ENCODE results near the gene OR2J2.

Gene OR2J2

GRCh38 chr6:29200767-29201662 lies 30.3 kb downstream of the OR2J2 start (continued):
- TF ChIP-seq ZNF518A (tag by site-specific recombination; conservative IDR thresholded peaks at IDR 0.05; ENCODE audit: low read depth) = no peak
- no peak for TF ChIP-seq ZNF274 (IDR thresholded peaks at IDR 0.05; ENCODE audit: low read length)
- TF ChIP-seq ZNF274 (tag by site-specific recombination; IDR thresholded peaks at IDR 0.05; ENCODE audit: borderline replicate concordance) = no peak
- no peak for TF ChIP-seq ZNF223 (tag by site-specific recombination; IDR thresholded peaks at IDR 0.05)

- Histone ChIP-seq H3K4me3 (ENCODE audit: low read depth, low read length) (no peak overlapping the region), H3K4me1 (ENCODE audit: control insufficient read depth, insufficient read depth, low read length) (no peaks in the 10 kb centered on the region), H3K9me3 (ENCODE audit: control insufficient read depth, insufficient read depth, low read depth, low read length) (no peaks in the 10 kb centered on the region), H3K36me3 (ENCODE audit: control insufficient read depth in 2 of 2, insufficient read depth in 1 of 2, low read length in 2 of 2) (no peaks in the 10 kb centered on the region), H3K27ac (ENCODE audit: extremely low read depth, low read depth, low read length) (no peak overlapping the region)
- ChIA-PET CTCF (interaction anchor here (0.6 kb wide), 2 partner anchors 19 to 291 kb away, joined by 3 to 4 read pairs; no protein-coding TSS in a partner anchor), POLR2A (no interaction called here)
- no peak for TF ChIP-seq ZNF571 (tag by site-specific recombination; IDR thresholded peaks at IDR 0.05)
- TF ChIP-seq YY2 (tag by site-specific recombination; IDR thresholded peaks at IDR 0.05) = no peak
- TF ChIP-seq EGR2 (tag by site-specific recombination; IDR thresholded peaks at IDR 0.05; ENCODE audit: low read depth) = no peak
- no peak for TF ChIP-seq HIC1 (tag by site-specific recombination; IDR thresholded peaks at IDR 0.05)
- no peak for TF ChIP-seq AEBP2 (tag by site-specific recombination; IDR thresholded peaks at IDR 0.05; ENCODE audit: borderline replicate concordance)
- no peak for TF ChIP-seq ZNF2 (tag by site-specific recombination; IDR thresholded peaks at IDR 0.05)
- TF ChIP-seq FEZF1 (tag by site-specific recombination; IDR thresholded peaks at IDR 0.05) = no peak
- TF ChIP-seq ZBTB1 (tag by site-specific recombination; IDR thresholded peaks at IDR 0.05) = no peak
- TF ChIP-seq ZNF792 (tag by site-specific recombination; IDR thresholded peaks at IDR 0.05) = no peak
- no peak for TF ChIP-seq ZBTB26 (tag by site-specific recombination; optimal IDR thresholded peaks at IDR 0.05)
- no peak for TF ChIP-seq ZNF391 (tag by site-specific recombination; IDR thresholded peaks at IDR 0.05; ENCODE audit: borderline replicate concordance, low read depth)
- TF ChIP-seq ZNF560 (tag by site-specific recombination; IDR thresholded peaks at IDR 0.05; ENCODE audit: borderline replicate concordance) = no peak
- TF ChIP-seq ZNF366 (tag by site-specific recombination; conservative IDR thresholded peaks at IDR 0.05) = no peak
- no peak for TF ChIP-seq ZNF394 (tag by site-specific recombination; IDR thresholded peaks at IDR 0.05; ENCODE audit: borderline replicate concordance)
- no peak for TF ChIP-seq GFI1B (tag by site-specific recombination; IDR thresholded peaks at IDR 0.05)
- no peak for TF ChIP-seq ZBTB48 (tag by site-specific recombination; IDR thresholded peaks at IDR 0.05)
- no peak for TF ChIP-seq SETDB1 (IDR thresholded peaks at IDR 0.05; ENCODE audit: insufficient read length, low read length)
These were observed 31.3 kb downstream of the OR2J2 start for GRCh38 chr6:29201966-29202365.
